ENCODE results near the gene VAT1L.
"Not testable (repeated sequence)": the region's sequence is repeated elsewhere in the genome, so short reads cannot be mapped to it uniquely, and the experiment has no call there.

The VAT1L gene

DNA sequence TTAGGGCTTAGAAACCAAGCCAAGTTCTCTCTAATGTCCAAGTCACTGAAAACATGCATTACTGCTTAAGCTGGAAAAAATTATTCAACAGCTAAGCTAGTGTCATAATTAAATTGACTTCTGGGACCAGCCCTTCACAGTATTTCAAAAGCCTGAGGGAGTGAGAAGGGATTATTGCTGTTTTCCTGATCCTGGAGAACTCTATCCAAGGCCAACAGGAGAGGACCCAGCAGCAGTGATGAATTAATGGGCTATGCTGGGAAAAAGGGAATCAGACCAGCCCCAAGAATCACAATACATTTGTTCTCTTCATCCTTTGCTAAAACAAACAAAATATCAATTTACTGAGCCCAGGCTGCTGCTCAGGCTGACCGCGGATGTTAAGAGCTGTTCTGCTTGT is 199.4 kb downstream of the VAT1L start:
- no peak for TF ChIP-seq CTCF (IDR thresholded peaks at IDR 0.05; ENCODE audit: low read depth, low read length)
- no peak overlapping the region for H3K4me3 ChIP-seq (ENCODE audit: low read depth, low read length)

DNA sequence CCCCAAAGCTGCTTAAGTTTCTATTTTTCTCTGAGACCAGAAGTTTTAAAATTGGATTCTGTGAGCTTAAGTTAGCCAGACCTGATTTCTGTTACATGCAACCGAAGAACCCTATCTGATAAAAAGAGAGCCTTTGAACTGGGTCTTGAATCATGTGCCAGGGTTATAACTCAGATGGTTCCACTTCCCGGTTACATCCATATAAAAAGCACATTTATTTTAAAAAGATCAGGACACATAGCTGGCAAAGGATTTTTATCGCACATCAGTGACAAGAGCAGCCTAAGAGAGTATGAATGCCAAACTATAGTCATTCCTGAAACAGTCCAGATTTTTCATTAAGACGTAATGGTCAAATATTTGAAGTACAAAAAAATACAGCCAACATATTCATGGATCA is 201.5 kb downstream of the VAT1L start:
- TF ChIP-seq CTCF (IDR thresholded peaks at IDR 0.05; ENCODE audit: low read depth, low read length), result no peak
- no peak overlapping the region for H3K4me3 ChIP-seq (ENCODE audit: low read depth, low read length)

GRCh38 chr16:77991701-77992100 is 203.3 kb downstream of the VAT1L start:
- no peak for TF ChIP-seq CTCF (IDR thresholded peaks at IDR 0.05; ENCODE audit: low read depth, low read length)
- H3K4me3 ChIP-seq (ENCODE audit: low read depth, low read length), result no peak overlapping the region

DNA sequence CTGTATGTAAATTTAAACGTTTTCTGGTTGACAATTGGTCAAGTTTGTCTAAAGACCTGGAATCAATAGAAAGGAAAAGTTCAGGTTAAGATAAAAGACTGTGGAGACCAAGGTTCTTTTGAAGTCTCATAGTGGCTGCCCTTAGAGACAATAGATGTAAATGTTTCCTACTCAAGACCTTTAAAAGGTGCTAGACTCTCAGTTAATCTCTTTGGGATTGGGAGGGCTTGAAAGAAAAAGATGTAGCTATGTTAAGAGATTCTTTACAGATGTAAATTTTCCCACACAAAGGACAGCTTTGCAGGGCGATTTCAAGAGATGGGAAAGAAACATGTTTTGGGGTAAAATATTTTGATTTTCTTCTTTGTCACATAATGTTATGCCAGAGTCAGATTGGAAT is 204.0 kb downstream of the VAT1L start:
- H3K4me3 ChIP-seq (ENCODE audit: low read depth, low read length), result not testable (repeated sequence)

GRCh38 chr16:77993111-77993985 is 205.0 kb downstream of the VAT1L start:
- TF ChIP-seq CTCF (IDR thresholded peaks at IDR 0.05; ENCODE audit: low read depth, low read length), result no peak
- peak overlapping the region; percentile 3; the same call in 1 of the 2 replicates for H3K4me3 ChIP-seq (ENCODE audit: low read depth, low read length)

DNA sequence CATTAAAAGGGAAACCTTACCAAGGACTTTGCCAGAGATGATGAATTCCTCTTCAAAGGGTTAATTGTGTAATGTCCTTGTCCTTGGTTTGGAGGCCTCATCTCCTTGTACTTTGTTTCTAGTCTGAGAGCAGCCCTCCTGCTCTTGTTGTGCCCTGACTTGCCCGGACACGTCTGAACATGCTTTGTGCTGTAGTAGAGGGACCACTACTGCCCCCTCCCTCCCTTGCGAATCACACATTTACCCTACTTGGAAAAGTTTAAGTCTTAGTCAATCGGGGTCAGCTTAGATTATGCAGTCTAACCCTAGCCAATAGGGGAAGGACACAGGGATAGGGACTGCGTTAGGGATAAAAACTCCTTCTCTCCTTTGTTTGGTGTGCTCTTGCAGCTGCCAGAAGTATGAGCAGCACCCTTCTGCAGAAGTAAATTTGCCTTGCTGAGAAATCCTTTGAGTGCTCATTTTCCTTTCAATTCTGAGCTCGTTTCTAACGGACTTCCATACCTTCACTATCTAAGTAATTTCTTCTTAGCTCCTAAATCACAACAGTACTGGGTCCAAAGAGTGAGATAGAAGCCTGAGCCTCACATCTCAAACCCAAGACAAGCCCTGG is 207.6 kb downstream of the VAT1L start:
- no peak overlapping the region for H3K4me3 ChIP-seq (ENCODE audit: low read depth, low read length)
- no peak for TF ChIP-seq CTCF (IDR thresholded peaks at IDR 0.05; ENCODE audit: low read depth, low read length)

GRCh38 chr16:77998350-77999023 is 210.1 kb downstream of the VAT1L start:
- no peak overlapping the region for H3K4me3 ChIP-seq (ENCODE audit: low read depth, low read length)
- TF ChIP-seq CTCF (IDR thresholded peaks at IDR 0.05; ENCODE audit: low read depth, low read length), result no peak

All from WI38 (cell line).